ENCODE measurements around the gene TIE1.

The TIE1 gene

GRCh38 chr1:43292679-43293078, 8.1 kb upstream of the TIE1 start:
- DNase-seq (ENCODE audit: low read depth in 2 of 2, low spot score in 1 of 2), result no peak

GRCh38 chr1:43293176-43293575, 7.6 kb upstream of the TIE1 start:
- no peak for DNase-seq (ENCODE audit: low read depth in 2 of 2, low spot score in 1 of 2)

- no peak for DNase-seq (ENCODE audit: low read depth in 2 of 2, low spot score in 1 of 2)
These were observed 6.7 kb upstream of the TIE1 start for GRCh38 chr1:43293896-43294760.

GRCh38 chr1:43294761-43295160, 6.0 kb upstream of the TIE1 start:
- no peak for DNase-seq (ENCODE audit: low read depth in 2 of 2, low spot score in 1 of 2)

GRCh38 chr1:43296207-43296606, 4.6 kb upstream of the TIE1 start:
- no peak for DNase-seq (ENCODE audit: low read depth in 2 of 2, low spot score in 1 of 2)

- no peak for DNase-seq (ENCODE audit: low read depth in 2 of 2, low spot score in 1 of 2)
These were observed 2.7 kb upstream of the TIE1 start for GRCh38 chr1:43298055-43298454.

- DNase-seq (ENCODE audit: low read depth in 2 of 2, low spot score in 1 of 2), result no peak
These were observed 1.7 kb upstream of the TIE1 start for GRCh38 chr1:43299101-43299500.

- DNase-seq (ENCODE audit: low read depth in 2 of 2, low spot score in 1 of 2), result no peak
These were observed 1.4 kb downstream of the TIE1 start for GRCh38 chr1:43302201-43302600.

- DNase-seq (ENCODE audit: low read depth in 2 of 2, low spot score in 1 of 2), result no peak
These were observed 2.1 kb downstream of the TIE1 start for GRCh38 chr1:43302721-43303470.

- no peak for DNase-seq (ENCODE audit: low read depth in 2 of 2, low spot score in 1 of 2)
These were observed 2.9 kb downstream of the TIE1 start for GRCh38 chr1:43303471-43304313.

- DNase-seq (ENCODE audit: low read depth in 2 of 2, low spot score in 1 of 2), result no peak
These were observed 3.5 kb downstream of the TIE1 start for GRCh38 chr1:43304314-43304681.

- DNase-seq (ENCODE audit: low read depth in 2 of 2, low spot score in 1 of 2), result no peak
These were observed 4.1 kb downstream of the TIE1 start for GRCh38 chr1:43304771-43305300.

- DNase-seq (ENCODE audit: low read depth in 2 of 2, low spot score in 1 of 2), result no peak
These were observed 4.7 kb downstream of the TIE1 start for GRCh38 chr1:43305461-43305860.

GRCh38 chr1:43305926-43306687, 5.3 kb downstream of the TIE1 start:
- DNase-seq (ENCODE audit: low read depth in 2 of 2, low spot score in 1 of 2), result no peak

- no peak for DNase-seq (ENCODE audit: low read depth in 2 of 2, low spot score in 1 of 2)
These were observed 6.1 kb downstream of the TIE1 start for GRCh38 chr1:43306688-43307457.

- no peak for DNase-seq (ENCODE audit: low read depth in 2 of 2, low spot score in 1 of 2)
These were observed 6.8 kb downstream of the TIE1 start for GRCh38 chr1:43307458-43308158.

GRCh38 chr1:43308635-43309404, 8.0 kb downstream of the TIE1 start:
- no peak for DNase-seq (ENCODE audit: low read depth in 2 of 2, low spot score in 1 of 2)

- DNase-seq (ENCODE audit: low read depth in 2 of 2, low spot score in 1 of 2), result no peak
These were observed 8.7 kb downstream of the TIE1 start for GRCh38 chr1:43309405-43310025.

Data from stimulated activated CD8-positive, alpha-beta memory T cell treated with anti-CD3 and anti-CD28 coated beads, Interleukin-4, amount 100 ng/mL, for 1 hour (primary cell).